G401.6 (cell line): ENCODE measurements around the gene ZC3H15.
"Not testable (repeated sequence)": the region's sequence is repeated elsewhere in the genome, so short reads cannot be mapped to it uniquely, and the experiment has no call there.

Experiments
- FAIRE-seq: peaks from 2 replicates; lab custom pipeline; 2012; peaks lifted over from hg19 to GRCh38; lab: Jason Lieb, UNC

The ZC3H15 gene

GRCh38 chr2:186485871-186486650 is at the start of gene ZC3H15:
Gene ZC3H15, plus strand, starts transcription at chr2:186486260. Its CDS starts 123 bp downstream, at chr2:186486383.
- peak; percentile 97 for FAIRE-seq

GRCh38 chr2:186437719-186438118 is 48.3 kb upstream of the ZC3H15 start:
- no peak for FAIRE-seq

DNA sequence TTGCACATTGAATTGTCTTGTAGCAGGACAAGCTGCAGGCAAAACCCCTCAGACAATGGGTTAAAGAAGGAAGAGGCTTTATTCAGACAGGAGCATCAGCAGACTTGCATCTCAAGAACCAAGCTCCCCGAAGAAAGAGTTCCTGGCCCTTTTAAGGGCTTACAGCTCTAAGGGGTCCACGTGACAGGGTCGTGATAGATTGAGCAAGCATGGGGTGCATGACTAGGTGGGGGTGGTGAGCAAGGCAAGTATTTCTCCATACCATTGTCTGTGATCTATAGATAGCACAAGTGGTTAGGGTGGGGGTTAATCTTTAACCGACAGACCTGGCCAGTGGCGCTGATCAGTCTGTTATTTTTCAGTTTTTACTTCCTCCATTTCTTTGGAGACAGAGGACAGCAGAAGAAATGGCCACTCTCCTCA is 46.4 kb upstream of the ZC3H15 start:
- FAIRE-seq = not testable (repeated sequence)

GRCh38 chr2:186440506-186440905 is 45.6 kb upstream of the ZC3H15 start:
- no peak for FAIRE-seq

DNA sequence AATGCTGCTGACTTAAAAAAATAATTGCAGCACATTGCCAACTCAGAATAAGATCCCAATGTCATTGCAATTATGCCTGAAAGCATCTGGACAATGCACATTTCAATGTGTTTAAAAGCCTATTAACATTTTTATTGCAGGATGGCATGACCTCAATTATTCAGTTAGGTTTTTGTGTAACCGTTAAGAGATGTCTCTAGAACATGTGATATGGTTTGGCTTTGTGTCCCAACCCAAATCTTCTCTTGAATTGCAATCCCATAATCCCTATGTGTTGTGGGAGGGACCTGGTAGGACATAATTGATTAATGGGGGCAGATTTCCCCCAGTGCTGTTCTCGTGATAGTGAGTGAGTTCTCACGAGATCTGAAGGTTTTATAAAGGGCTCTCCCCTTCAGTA is 43.2 kb upstream of the ZC3H15 start:
- no peak for FAIRE-seq

DNA sequence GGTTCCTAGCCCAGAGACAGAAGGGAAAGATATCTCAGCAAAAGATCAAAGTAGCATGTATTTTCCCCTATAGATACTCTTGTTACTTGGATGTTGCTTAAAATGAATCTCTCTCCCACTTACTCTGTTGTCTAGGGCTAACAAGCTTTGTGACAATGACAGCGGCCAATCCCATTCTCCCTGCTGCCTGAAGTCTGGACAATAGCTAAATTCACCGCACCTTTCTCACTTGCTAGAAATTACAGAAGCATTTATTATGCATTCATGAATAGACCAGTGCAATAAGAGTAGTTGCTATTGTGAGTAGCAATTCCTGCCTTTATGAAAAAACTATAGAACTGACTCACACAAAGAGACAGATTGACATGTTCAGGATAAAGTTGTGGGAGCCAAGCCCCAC is 42.2 kb upstream of the ZC3H15 start:
- FAIRE-seq = no peak

DNA sequence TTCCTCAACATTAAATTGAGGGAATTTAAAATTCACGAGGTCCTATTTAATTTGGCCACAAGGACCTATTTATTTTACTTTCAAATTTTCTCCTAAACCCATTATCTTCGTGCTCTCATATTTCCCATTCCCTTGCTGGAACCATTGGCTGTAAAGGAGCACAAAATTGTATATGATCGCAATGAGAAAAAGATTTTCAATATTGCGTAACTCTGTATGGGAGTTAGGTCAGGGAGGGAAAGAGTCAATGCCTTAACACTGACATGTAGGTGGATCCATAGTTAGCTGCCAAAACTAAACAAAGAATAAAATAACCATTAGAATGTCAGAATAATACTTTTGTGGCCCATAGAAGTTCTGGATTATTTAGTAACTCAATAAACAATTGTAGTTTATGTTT is 40.6 kb upstream of the ZC3H15 start:
- FAIRE-seq = no peak

DNA sequence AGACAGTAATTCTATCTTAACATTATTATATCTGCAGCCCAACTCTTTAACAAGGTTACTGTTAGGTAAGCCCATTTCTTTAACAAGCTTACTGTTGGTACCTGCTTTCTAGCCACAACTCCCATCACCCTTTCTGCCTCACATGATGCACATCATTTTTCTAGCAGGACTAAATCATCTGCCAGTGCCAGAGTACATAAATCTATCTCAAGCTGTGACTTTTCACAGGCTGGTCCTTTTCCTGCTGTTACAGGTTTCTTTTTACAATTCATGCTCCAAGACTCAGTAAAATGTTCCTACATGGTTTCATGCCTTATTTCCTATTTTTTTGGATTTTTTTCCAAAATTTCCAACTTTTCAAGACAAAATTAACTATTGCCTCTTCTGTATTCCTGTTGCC is 30.4 kb upstream of the ZC3H15 start:
- FAIRE-seq = no peak

DNA sequence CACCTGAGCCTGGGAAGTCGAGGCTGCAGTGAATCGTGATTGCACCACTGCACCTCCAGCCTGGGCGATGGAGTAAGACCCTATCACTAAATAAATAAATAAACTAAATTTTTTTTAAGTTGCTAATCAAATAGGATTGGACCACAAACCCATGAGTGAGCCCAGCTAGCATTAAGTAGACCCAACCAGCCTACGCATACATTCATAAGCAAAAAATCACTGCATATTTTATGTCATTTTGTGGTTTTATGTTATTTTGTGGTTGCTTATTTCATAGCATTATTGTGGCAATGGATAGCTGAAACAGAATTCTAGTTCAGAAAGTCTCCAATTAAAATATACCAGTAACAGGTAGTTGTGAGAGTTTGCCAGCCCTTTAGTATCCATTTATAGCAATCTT is 29.1 kb upstream of the ZC3H15 start:
- no peak for FAIRE-seq

- no peak for FAIRE-seq
Observed at GRCh38 chr2:186457908-186458307, 28.2 kb upstream of the ZC3H15 start.

DNA sequence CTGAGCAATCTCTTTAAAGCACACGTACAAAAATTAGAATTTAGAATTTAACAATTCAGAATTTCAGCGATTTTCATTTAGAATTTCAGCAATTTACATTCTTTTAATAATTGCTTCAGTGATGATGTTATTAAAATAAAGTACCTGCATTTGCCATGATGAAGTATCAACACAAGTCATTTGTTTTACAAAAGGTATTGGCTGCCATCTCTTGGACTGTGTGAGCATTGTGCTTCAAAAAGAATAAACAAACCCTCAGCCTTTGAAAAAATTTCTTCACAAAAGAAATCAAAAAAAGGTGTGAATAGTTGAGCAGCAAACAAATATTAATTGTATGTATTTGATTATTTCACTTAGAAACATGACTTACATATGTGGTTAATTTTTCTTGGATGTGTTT is 27.1 kb upstream of the ZC3H15 start:
- peak; percentile 82 for FAIRE-seq

DNA sequence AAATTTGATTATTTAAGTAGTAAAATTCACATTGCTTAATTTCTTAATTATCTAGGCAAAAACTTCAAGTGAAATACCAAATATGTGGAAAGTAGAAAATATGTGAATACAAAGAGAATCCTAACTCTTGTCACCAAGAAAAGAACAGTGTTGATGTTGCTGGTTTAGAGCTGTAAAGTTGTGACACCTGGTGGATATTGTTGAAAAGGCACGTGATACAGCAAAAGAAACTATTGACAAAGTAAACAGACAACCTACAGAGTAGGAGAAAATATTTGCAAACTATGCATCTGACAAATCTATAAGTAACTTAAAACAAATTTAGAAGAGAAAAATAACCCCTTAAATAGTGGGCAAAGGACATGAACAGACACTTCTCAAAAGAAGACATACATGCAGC is 25.6 kb upstream of the ZC3H15 start:
- FAIRE-seq = peak; percentile 78

DNA sequence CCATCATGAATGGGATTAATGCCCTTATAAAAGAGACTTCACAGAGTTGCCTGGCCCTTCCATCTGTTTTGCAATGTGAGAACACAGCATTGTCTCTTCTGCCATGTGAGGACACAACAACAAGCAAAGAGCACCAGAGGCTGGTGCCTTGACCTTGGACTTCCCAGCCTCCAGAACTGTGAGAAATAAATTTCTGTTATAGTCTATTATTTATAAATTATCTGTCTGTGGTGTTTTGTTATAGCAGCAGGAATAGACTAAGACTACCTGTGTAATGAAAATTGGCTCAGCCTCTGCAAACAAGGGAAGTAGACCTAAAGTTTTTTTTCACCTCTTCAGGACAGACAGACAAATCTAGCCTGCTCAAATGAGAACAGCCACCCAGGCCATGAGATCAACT is 19.3 kb upstream of the ZC3H15 start:
- no peak for FAIRE-seq

- FAIRE-seq = no peak
Observed at GRCh38 chr2:186467421-186467820, 18.6 kb upstream of the ZC3H15 start.

DNA sequence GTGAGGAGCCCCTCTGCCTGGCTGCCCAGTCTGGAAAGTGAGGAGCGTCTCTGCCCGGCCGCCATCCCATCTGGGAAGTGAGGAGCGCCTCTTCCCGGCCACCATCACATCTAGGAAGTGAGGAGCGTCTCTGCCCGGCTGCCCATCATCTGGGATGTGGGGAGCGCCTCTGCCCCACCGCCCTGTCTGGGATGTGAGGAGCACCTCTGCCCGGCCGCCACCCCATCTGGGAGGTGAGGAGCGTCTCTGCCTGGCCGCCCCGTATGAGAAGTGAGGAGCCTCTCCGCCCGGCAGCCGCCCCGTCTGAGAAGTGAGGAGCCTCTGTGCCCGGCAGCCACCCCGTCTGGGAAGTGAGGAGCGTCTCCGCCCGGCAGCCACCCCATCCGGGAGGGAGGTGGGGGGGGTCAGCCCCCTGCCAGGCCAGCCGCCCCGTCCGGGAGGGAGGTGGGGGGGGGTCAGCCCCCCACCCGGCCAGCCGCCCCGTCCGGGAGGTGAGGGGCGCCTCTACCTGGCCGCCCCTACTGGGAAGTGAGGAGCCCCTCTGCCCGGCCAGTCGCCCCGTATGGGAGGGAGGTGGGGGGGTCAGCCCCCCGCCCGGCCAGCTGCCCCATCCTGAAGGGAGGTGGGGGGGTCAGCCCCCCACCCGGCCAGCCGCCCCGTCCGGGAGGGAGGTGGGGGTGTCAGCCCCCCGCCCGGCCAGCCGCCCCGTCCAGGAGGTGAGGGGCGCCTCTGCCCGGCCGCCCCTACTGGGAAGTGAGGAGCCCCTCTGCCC is 13.2 kb upstream of the ZC3H15 start:
- not testable (repeated sequence) for FAIRE-seq

- not testable (repeated sequence) for FAIRE-seq
Observed at GRCh38 chr2:186474239-186474638, 11.8 kb upstream of the ZC3H15 start.

- no peak for FAIRE-seq
Observed at GRCh38 chr2:186477790-186478189, 8.3 kb upstream of the ZC3H15 start.

DNA sequence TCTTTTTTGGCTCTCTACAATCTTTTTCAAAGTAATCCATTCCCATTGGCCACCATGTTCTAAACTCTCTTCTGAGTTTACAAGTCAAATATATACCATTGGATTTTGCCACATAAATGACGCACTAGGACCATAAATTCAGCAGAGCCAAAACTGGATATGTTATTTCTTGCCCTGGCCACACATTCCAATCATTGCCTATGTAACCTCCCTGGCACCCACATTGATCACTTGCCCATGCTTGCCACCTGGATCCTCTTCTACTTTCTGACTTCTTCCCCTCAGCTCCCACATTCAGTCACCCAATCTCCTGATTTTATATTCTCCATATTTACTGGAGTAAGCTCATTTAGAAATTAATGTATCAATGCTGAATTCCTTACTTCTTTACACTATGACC is 5.1 kb upstream of the ZC3H15 start:
- no peak for FAIRE-seq

DNA sequence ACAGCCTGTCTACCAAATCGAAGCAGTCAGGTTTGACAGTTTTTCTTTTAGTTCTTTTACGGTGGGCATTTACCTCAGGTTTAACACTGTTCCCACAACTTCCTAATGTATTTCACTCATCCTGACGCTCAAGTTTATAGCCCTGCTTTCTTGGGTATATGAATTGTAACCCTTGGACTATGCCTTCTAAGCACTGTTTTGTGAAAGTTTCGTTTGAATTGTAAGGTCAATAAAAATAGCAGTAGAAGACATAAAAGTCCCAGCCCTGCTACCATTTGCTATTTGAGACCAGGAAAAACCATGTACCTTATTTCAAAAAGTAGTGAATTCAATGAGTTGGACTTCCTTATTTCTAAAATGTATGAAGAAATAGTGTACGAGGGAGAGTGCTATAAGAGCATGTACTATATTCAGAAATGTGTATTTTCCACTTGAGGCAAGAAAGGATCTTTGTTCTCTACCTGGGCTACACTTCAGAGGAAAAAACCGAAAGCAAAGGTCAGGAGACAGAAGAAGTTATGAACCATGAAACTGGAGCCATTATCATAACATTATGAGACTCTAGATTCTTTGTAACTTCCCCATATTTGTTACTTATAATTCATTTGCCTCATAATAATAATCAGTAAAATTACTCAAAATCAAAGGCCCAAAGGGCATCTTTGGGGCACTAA is 1.9 kb upstream of the ZC3H15 start:
- no peak for FAIRE-seq

GRCh38 chr2:186485576-186485870 is 537 bp upstream of the ZC3H15 start:
- no peak for FAIRE-seq

DNA sequence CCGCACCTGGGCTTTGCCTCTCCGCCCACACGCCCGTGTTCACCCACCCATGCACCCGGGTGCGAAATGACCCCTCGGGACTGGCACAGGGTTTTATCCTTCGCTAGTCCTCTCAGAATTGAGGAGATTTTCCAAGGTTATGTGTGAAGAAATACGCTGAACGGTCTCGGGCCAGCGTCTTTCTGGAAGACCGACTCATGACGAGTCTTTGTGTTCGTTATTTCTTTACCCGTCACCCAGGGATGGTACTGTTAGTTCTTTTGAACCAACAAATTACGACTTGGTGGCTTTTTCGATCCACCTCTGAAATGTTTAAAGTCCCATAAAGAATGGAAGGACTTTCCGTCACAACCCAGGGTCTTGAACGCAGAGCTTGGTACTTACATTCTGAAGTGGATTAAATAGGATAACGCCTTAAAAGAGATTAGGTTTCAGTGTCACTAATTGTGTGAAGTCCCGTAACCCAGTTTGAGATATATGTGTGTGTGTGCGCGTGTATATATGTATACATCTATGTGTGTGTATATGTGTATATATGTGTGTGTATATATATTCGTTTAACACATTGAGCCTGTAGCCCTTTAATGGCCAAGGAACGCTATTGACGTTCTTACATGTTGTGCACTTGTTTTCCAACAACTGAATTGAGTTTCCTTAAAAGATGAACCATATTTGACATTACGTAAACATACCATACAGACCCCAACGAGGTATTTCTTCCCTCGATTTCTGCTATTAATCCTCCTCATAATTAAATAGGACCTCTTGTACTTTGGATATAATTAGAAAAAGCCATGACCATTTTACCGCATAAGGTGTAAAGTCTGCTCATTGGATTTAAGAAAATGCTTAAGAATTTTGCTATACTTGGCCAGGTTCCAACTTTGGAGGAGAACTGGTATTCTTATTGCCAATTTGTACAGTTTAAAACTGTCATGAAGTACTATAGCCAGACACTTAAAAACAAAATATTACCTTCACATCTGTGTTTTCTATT is 889 bp downstream of the ZC3H15 start:
- FAIRE-seq = peak; percentile 42

DNA sequence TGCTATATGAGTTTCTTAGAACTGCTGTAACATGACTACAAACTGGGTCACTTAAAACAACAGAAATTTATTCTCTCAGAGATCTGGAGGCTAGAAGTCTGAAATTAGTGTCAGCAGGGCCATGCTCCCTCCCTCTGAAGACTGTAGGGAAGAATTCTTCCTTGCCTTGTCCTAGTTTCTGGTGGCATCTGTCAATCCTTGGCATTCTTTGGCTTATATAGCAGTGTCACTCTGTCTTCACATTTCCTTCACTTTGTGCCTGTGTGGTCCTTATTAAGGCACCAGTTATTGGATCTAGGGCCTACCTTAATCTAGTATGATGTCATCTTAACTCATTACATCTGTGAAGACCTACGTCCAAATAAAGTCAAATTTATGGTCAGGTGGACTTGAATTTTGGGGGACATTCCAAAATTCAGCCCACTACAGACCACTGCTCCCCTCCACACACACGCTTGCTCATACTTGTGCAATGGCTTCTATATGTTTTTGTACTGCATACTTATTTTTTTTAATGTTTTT is 7.6 kb downstream of the ZC3H15 start:
- no peak for FAIRE-seq
